NT2/D1 (cell line): Measurements from ENCODE around the gene HPCAL1.

Source experiments
- SUZ12 ChIP-seq: IDR thresholded peaks from 2 replicates; pipeline ENCODE4 v1.6.1; 2011; ENCODE audit not compliant: insufficient read length, insufficient read depth; ENCODE audit errors: extremely low read depth
- YY1 ChIP-seq: IDR thresholded peaks from 2 replicates; pipeline ENCODE4 v1.6.1; 2011; ENCODE audit not compliant: insufficient read length, insufficient read depth
- ZNF274 ChIP-seq: IDR thresholded peaks from 2 replicates; pipeline ENCODE4 v1.6.1; 2011; ENCODE audit warnings: mild to moderate bottlenecking, low read depth, low read length

DNA sequence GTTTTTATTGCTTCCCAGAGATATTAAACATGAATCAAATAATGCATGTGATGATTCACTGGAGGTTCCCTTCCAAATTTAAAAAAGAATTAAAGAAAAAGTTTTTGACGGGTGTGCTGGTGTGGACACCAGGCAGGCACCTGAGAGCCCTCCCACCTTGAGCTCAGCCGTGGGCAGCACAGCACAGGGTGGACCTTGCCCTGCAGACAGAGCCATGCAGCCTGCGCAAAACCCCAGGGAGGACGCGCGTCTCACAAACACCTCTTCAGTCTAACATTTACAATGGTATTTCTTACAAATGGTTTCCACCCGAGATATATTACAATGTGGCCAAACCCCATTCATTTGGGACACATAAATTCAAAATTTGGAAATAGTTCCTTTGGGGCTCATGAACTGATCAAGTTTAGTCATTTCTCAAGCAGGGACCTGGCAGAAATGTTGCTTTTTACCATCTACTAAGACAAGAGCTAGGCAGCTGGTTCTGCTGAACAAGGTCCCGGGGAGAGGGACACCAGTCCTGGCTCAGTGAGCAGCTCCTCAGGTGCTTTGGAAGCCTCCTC, 100.0 kb downstream of the HPCAL1 start:
- TF ChIP-seq YY1 = no peak
- no peak for TF ChIP-seq ZNF274
- TF ChIP-seq SUZ12 = no peak
